Loucy (cell line): ENCODE data around the gene SUMO2.

Experiments
- EZH2phosphoT487 ChIP-seq: fragments of 200-600 bp; IDR thresholded peaks from 2 replicates; pipeline ENCODE4 v1.6.1; 2018; ENCODE audit warnings: antibody characterized with exemption, mild to moderate bottlenecking, moderate library complexity, borderline replicate concordance
- TF ChIP-seq, protein P1 (sequence below): fragments of 200-600 bp; sonication (generic); conservative IDR thresholded peaks from 2 replicates; pipeline ENCODE4 v1.5.1; 2014; ENCODE audit warnings: mild to moderate bottlenecking, antibody characterized with exemption, low read length

DNA sequence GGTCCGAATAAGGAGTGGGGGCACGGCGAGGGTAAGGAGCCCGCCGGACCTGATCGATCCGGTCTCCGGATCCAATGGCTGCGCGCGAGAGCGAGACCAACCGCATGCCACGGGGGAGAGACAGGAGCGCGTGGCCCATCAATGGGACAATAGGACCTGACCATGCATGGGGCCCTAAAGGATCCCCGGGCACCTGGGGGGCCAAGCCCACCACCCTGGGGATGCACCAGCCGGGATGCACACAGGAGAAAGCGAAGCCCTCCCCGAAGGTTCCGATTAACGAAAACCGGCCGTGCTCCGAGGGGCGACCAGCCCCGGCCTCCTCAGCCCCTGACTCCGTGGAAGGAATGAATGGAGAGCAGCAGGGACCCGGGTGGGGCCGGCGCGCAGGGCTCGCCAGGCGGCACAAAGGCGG is 29.0 kb downstream of the SUMO2 start:
- TF ChIP-seq, protein P1, sequence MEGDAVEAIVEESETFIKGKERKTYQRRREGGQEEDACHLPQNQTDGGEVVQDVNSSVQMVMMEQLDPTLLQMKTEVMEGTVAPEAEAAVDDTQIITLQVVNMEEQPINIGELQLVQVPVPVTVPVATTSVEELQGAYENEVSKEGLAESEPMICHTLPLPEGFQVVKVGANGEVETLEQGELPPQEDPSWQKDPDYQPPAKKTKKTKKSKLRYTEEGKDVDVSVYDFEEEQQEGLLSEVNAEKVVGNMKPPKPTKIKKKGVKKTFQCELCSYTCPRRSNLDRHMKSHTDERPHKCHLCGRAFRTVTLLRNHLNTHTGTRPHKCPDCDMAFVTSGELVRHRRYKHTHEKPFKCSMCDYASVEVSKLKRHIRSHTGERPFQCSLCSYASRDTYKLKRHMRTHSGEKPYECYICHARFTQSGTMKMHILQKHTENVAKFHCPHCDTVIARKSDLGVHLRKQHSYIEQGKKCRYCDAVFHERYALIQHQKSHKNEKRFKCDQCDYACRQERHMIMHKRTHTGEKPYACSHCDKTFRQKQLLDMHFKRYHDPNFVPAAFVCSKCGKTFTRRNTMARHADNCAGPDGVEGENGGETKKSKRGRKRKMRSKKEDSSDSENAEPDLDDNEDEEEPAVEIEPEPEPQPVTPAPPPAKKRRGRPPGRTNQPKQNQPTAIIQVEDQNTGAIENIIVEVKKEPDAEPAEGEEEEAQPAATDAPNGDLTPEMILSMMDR, result no peak
- no peak for TF ChIP-seq EZH2phosphoT487
